Measurements from ENCODE around the gene CDH1. TPM values are rescaled to one million over a fixed set of nuclear protein-coding genes. Genes with fewer than 3 reads are reported as not detected.
A peak's percentile ranks its signal among the peaks of the same experiment; 100 is the strongest.

Gene CDH1
- polyA plus RNA-seq, 3 donors, result 0.05 to 0.13 TPM; not detected in 1

DNA sequence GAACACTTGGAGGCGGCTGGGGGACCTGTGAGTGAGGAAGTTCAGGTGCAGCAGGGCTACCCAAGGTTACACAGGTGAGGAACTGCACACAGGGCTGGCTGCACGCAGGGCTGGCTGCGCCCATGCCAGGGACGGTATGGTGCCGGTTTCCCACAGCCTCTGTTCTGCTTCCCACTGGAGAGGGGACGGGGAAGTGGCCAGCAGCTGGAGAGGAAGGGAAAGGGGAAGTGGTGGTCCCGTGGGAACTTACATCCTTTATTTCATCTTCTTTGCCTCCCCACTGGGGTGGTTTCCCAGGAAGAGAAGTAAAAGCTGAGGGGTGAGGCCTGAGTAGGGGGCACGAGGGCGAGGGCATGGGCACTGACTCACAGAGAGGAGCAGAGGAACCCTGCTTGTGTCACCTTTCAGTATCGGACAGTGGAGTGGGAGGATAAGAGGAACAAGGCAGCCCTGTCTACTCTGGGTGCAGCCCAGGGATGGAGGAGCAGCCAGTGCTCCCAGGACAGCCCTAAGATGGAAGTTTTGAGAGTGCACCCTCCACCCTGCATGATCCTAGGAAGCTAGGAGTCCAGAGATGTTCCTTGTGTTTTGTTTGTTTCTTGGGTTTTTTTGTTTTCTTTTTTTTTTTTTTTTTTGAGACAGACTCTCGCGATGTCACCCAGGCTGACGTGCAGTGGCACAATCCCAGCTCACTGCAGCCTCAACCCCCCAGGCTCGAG is 25.5 kb upstream of the CDH1 start:
- H3K27ac ChIP-seq (ENCODE audit: low read depth in 1 of 2, low read length in 2 of 2), result peak overlapping the region; percentile 50 to 59
- H4K20me1 ChIP-seq (ENCODE audit: insufficient read depth, low read length), result no peaks in the 10 kb centered on the region
- H3K4me3 ChIP-seq (replicated peaks in 1 of 3; ENCODE audit: low read depth in 2 of 3, low read length in 3 of 3), result peak overlapping the region in 1 of 3 experiments; percentile 42
- peak; percentile 79 to 99 (median 90) for DNase-seq
- no peaks in the 10 kb centered on the region for H3K79me2 ChIP-seq (ENCODE audit: insufficient read depth, low read length)
- Mint-ChIP-seq H3K9me3 (peaks cover 0 to 12% (median 0%) of the 10 kb centered on the region in 7 donors), H3K4me1 (peaks cover 36% of the 10 kb centered on the region), H3K36me3 (no peaks in the 10 kb centered on the region), H3K4me3 (peak overlapping the region; percentile 18 to 79), H3K27ac (peak overlapping the region; percentile 42 to 88 (median 62)), H3K27me3 (ENCODE audit: low read depth in 3 of 3) (peaks cover 1 to 14% (median 12%) of the 10 kb centered on the region in 3 donors)
- no peaks in the 10 kb centered on the region for H3K9me3 ChIP-seq (replicated peaks in 1 of 2; ENCODE audit: control insufficient read depth in 1 of 2, insufficient read depth in 1 of 2, low read length in 2 of 2)
- no peaks in the 10 kb centered on the region for H3K27me3 ChIP-seq (ENCODE audit: control insufficient read depth in 2 of 2, insufficient read depth in 2 of 2, low read length in 2 of 2)
- TF ChIP-seq CTCF (IDR thresholded peaks at IDR 0.05), result no peak
- H2AFZ ChIP-seq (ENCODE audit: insufficient read depth, low read depth, low read length, poor library complexity, severe bottlenecking), result no peak overlapping the region
- intact Hi-C loops (cut with micrococcal nuclease), result no loop called here
- H3K4me2 ChIP-seq (replicated peaks; ENCODE audit: extremely low read depth, low read length, poor library complexity, severe bottlenecking), result peak overlapping the region; percentile 53
- no peak overlapping the region for H3K9ac ChIP-seq (ENCODE audit: insufficient read depth, low read length, poor library complexity, severe bottlenecking)
- no peaks in the 10 kb centered on the region for H3K36me3 ChIP-seq (replicated peaks in 1 of 2; ENCODE audit: control insufficient read depth in 1 of 2, insufficient read depth in 2 of 2, low read length in 2 of 2)
- H3K4me1 ChIP-seq (ENCODE audit: control insufficient read depth in 1 of 2, insufficient read depth in 2 of 2, low read length in 2 of 2), result peaks cover 37 to 41% of the 10 kb centered on the region in 2 donors
- 2% methylated on average over 4 of the region's 14 CpGs for WGBS (ENCODE audit: insufficient coverage)

GRCh38 chr16:68713361-68713760 is 23.7 kb upstream of the CDH1 start:
- H3K9ac ChIP-seq (ENCODE audit: insufficient read depth, low read length, poor library complexity, severe bottlenecking), result no peak overlapping the region
- 89% methylated on average over 5 of the region's 6 CpGs for WGBS (ENCODE audit: insufficient coverage)
- intact Hi-C loops (cut with micrococcal nuclease), result no loop called here
- no peak overlapping the region for H3K4me2 ChIP-seq (replicated peaks; ENCODE audit: extremely low read depth, low read length, poor library complexity, severe bottlenecking)
- DNase-seq, result no peak
- H3K4me1 ChIP-seq (ENCODE audit: control insufficient read depth in 1 of 2, insufficient read depth in 2 of 2, low read length in 2 of 2), result peaks cover 37 to 41% of the 10 kb centered on the region in 2 donors
- Mint-ChIP-seq H3K36me3 (no peaks in the 10 kb centered on the region), H3K9me3 (peaks cover 0 to 21% (median 3%) of the 10 kb centered on the region in 7 donors), H3K27ac (no peak overlapping the region), H3K27me3 (ENCODE audit: low read depth in 3 of 3) (peaks cover 1 to 15% (median 12%) of the 10 kb centered on the region in 3 donors), H3K4me3 (no peak overlapping the region), H3K4me1 (peaks cover 36% of the 10 kb centered on the region)
- no peak overlapping the region for H2AFZ ChIP-seq (ENCODE audit: insufficient read depth, low read depth, low read length, poor library complexity, severe bottlenecking)
- TF ChIP-seq CTCF (IDR thresholded peaks at IDR 0.05), result no peak
- peaks cover 0 to 5% of the 10 kb centered on the region in 2 donors for H3K9me3 ChIP-seq (replicated peaks in 1 of 2; ENCODE audit: control insufficient read depth in 1 of 2, insufficient read depth in 1 of 2, low read length in 2 of 2)
- no peaks in the 10 kb centered on the region for H3K27me3 ChIP-seq (ENCODE audit: control insufficient read depth in 2 of 2, insufficient read depth in 2 of 2, low read length in 2 of 2)
- H3K4me3 ChIP-seq (replicated peaks in 1 of 3; ENCODE audit: low read depth in 2 of 3, low read length in 3 of 3), result no peak overlapping the region
- no peak overlapping the region for H3K27ac ChIP-seq (ENCODE audit: low read depth in 1 of 2, low read length in 2 of 2)
- H3K36me3 ChIP-seq (replicated peaks in 1 of 2; ENCODE audit: control insufficient read depth in 1 of 2, insufficient read depth in 2 of 2, low read length in 2 of 2), result no peaks in the 10 kb centered on the region
- H3K79me2 ChIP-seq (ENCODE audit: insufficient read depth, low read length), result no peaks in the 10 kb centered on the region
- H4K20me1 ChIP-seq (ENCODE audit: insufficient read depth, low read length), result no peaks in the 10 kb centered on the region
